ENCODE measurements around the gene TRIM13. TPM values are rescaled to one million over a fixed set of nuclear protein-coding genes. Genes with fewer than 3 reads are reported as not detected.
"Not testable (repeated sequence)": the region's sequence is repeated elsewhere in the genome, so short reads cannot be mapped to it uniquely, and the experiment has no call there.

The TRIM13 gene
- 9.7 TPM for total RNA-seq (2013)
- polyA plus RNA-seq = 10 to 100 TPM in 1 of 3 donors, 1 to 10 TPM in 2; 5.8 to 14.1 (median 6.1) TPM
- 2.5 and 2.6 TPM in 2 replicates for polyA minus RNA-seq
- total RNA-seq = 19.9 to 59.5 (median 41.5) reads per million in 11 experiments

GRCh38 chr13:49996951-49997895 is at the start of gene TRIM13:
Gene TRIM13, plus strand, starts transcription at chr13:49997042. Its CDS starts 14,899 bp downstream, at chr13:50011941.
- Histone ChIP-seq H3K4me1 (ENCODE audit: control insufficient read depth in 1 of 2, insufficient read depth in 2 of 2, low read length in 2 of 2) (peaks cover 34 to 47% of the 10 kb centered on the region in 2 donors), H3K27me3 (ENCODE audit: control insufficient read depth in 2 of 2, insufficient read depth in 2 of 2, low read length in 2 of 2) (no peaks in the 10 kb centered on the region), H3K79me2 (ENCODE audit: insufficient read depth, low read length) (peaks cover 49% of the 10 kb centered on the region), H3K36me3 (replicated peaks in 1 of 2; ENCODE audit: control insufficient read depth in 1 of 2, insufficient read depth in 2 of 2, low read length in 2 of 2) (peaks cover 21 to 55% of the 10 kb centered on the region in 2 donors), H3K4me2 (replicated peaks; ENCODE audit: extremely low read depth, low read length, poor library complexity, severe bottlenecking) (peak within 1 kb of the TSS; percentile 89), H3K9ac (ENCODE audit: insufficient read depth, low read length, poor library complexity, severe bottlenecking) (peak within 1 kb of the TSS; percentile 96), H4K20me1 (ENCODE audit: insufficient read depth, low read length) (peaks cover 36% of the 10 kb centered on the region), H3K4me3 (replicated peaks in 1 of 3; ENCODE audit: low read depth in 2 of 3, low read length in 3 of 3) (peak within 1 kb of the TSS; percentile 85 to 95 (median 86)), H3K27ac (ENCODE audit: low read depth in 1 of 2, low read length in 2 of 2) (peak within 1 kb of the TSS; percentile 95 to 100), H2AFZ (ENCODE audit: insufficient read depth, low read depth, low read length, poor library complexity, severe bottlenecking) (peak within 1 kb of the TSS; percentile 90), H3K9me3 (replicated peaks in 1 of 2; ENCODE audit: control insufficient read depth in 1 of 2, insufficient read depth in 1 of 2, low read length in 2 of 2) (no peaks in the 10 kb centered on the region)
- peaks cover 22 to 34% of the 10 kb centered on the region in 2 donors for H3K36me3 Mint-ChIP-seq
- TF ChIP-seq CTCF (IDR thresholded peaks at IDR 0.05) = peak; percentile 75
- peak within 1 kb of the TSS; percentile 89 to 96 (median 95) for H3K27ac Mint-ChIP-seq
- intact Hi-C loops (cut with micrococcal nuclease) = loop anchor here (5.0 to 10.0 kb wide), 9 partner anchors 60 to 920 kb away; partner anchors contain the start of gene SPRYD7 (in 1 of the 2)
- peaks cover 38% of the 10 kb centered on the region for H3K4me1 Mint-ChIP-seq
- DNase-seq = peak; percentile 77 to 82 (median 80)
- H3K9me3 Mint-ChIP-seq = no peaks in the 10 kb centered on the region
- no peaks in the 10 kb centered on the region for H3K27me3 Mint-ChIP-seq (ENCODE audit: low read depth in 3 of 3)
- peak within 1 kb of the TSS; percentile 85 to 90 for H3K4me3 Mint-ChIP-seq
- WGBS (ENCODE audit: insufficient coverage) = 0% methylated on average over 45 of the region's 56 CpGs

- H2AFZ ChIP-seq (ENCODE audit: insufficient read depth, low read depth, low read length, poor library complexity, severe bottlenecking); H3K36me3 Mint-ChIP-seq; H3K79me2 ChIP-seq (ENCODE audit: insufficient read depth, low read length); H3K4me3 ChIP-seq (replicated peaks in 1 of 3; ENCODE audit: low read depth in 2 of 3, low read length in 3 of 3); DNase-seq; H3K27me3 Mint-ChIP-seq (ENCODE audit: low read depth in 3 of 3); H3K4me1 ChIP-seq (ENCODE audit: control insufficient read depth in 1 of 2, insufficient read depth in 2 of 2, low read length in 2 of 2); H4K20me1 ChIP-seq (ENCODE audit: insufficient read depth, low read length); intact Hi-C loops (cut with micrococcal nuclease); H3K9ac ChIP-seq (ENCODE audit: insufficient read depth, low read length, poor library complexity, severe bottlenecking); H3K4me3 Mint-ChIP-seq; H3K27ac ChIP-seq (ENCODE audit: low read depth in 1 of 2, low read length in 2 of 2); H3K4me2 ChIP-seq (replicated peaks; ENCODE audit: extremely low read depth, low read length, poor library complexity, severe bottlenecking); H3K36me3 ChIP-seq (replicated peaks in 1 of 2; ENCODE audit: control insufficient read depth in 1 of 2, insufficient read depth in 2 of 2, low read length in 2 of 2); H3K27me3 ChIP-seq (ENCODE audit: control insufficient read depth in 2 of 2, insufficient read depth in 2 of 2, low read length in 2 of 2); H3K9me3 ChIP-seq (replicated peaks in 1 of 2; ENCODE audit: control insufficient read depth in 1 of 2, insufficient read depth in 1 of 2, low read length in 2 of 2); H3K27ac Mint-ChIP-seq; H3K4me1 Mint-ChIP-seq: not testable (repeated sequence)
- peaks cover 0 to 15% (median 5%) of the 10 kb centered on the region in 7 donors for H3K9me3 Mint-ChIP-seq
- whole genome bisulfite sequencing (ENCODE audit: insufficient coverage) = 100% methylated on average over 3 of the region's 6 CpGs
Observed at GRCh38 chr13:49948777-49949270, 48.0 kb upstream of the TRIM13 start.

All from CD14-positive monocyte (primary cell).